ENCODE measurements around the gene CYBC1. TPM values are rescaled to one million over a fixed set of nuclear protein-coding genes. Genes with fewer than 3 reads are reported as not detected.

Gene CYBC1
- 100 to 1,000 TPM in 1 of 4 donors, 10 to 100 TPM in 3; 79.2 to 103 (median 88.0) TPM for total RNA-seq

GRCh38 chr17:82450357-82451106 lies at the start of gene CYBC1:
CYBC1 (minus strand) TSS chr17:82450752; CDS start chr17:82449254, 1,498 bp downstream.
- Histone ChIP-seq H3K4me1 (peaks cover 0 to 20% (median 13%) of the 10 kb centered on the region in 4 donors), H3K27me3 (no peaks in the 10 kb centered on the region), H3K36me3 (peaks cover 0 to 12% (median 0%) of the 10 kb centered on the region in 3 donors), H3K9me3 (no peaks in the 10 kb centered on the region), H3K27ac (peak within 1 kb of the TSS; percentile 87 to 100 (median 92)), H3K4me3 (peak within 1 kb of the TSS; percentile 72 to 98 (median 86))
- peak; percentile 93 to 97 (median 97) for DNase-seq
- TF ChIP-seq CTCF (IDR thresholded peaks at IDR 0.05) (no peak), POLR2A (IDR thresholded peaks at IDR 0.05) (peak; percentile 84 to 92)

GRCh38 chr17:82497483-82498405 lies 47.2 kb upstream of the CYBC1 start:
- Histone ChIP-seq H3K4me3 (peak overlapping the region; percentile 51 to 79 (median 64)), H3K27ac (peak overlapping the region; percentile 73 to 94 (median 86)), H3K36me3 (no peaks in the 10 kb centered on the region), H3K27me3 (no peaks in the 10 kb centered on the region), H3K4me1 (peaks cover 5 to 21% (median 6%) of the 10 kb centered on the region in 4 donors), H3K9me3 (no peaks in the 10 kb centered on the region)
- TF ChIP-seq POLR2A (IDR thresholded peaks at IDR 0.05) (no peak), CTCF (IDR thresholded peaks at IDR 0.05) (no peak)
- DNase-seq = peak in 2 of 3 donors; percentile 42 to 69

- Histone ChIP-seq H3K36me3 (no peaks in the 10 kb centered on the region), H3K4me3 (peak overlapping the region; percentile 51 to 79 (median 64)), H3K27ac (peak overlapping the region; percentile 73 to 94 (median 86)), H3K9me3 (no peaks in the 10 kb centered on the region), H3K27me3 (no peaks in the 10 kb centered on the region), H3K4me1 (peaks cover 5 to 21% (median 6%) of the 10 kb centered on the region in 4 donors)
- TF ChIP-seq POLR2A (IDR thresholded peaks at IDR 0.05) = peak; percentile 56 to 60
- peak in 1 of 6 experiments; percentile 25 for TF ChIP-seq CTCF (IDR thresholded peaks at IDR 0.05)
- peak; percentile 97 to 98 (median 98) for DNase-seq
Observed at GRCh38 chr17:82496529-82497434, 46.2 kb upstream of the CYBC1 start.

GRCh38 chr17:82495844-82496528 lies 45.4 kb upstream of the CYBC1 start:
- peaks cover 5 to 21% (median 6%) of the 10 kb centered on the region in 4 donors for H3K4me1 ChIP-seq
- no peaks in the 10 kb centered on the region for H3K27me3 ChIP-seq
- DNase-seq = no peak
- H3K9me3 ChIP-seq = no peaks in the 10 kb centered on the region
- no peak overlapping the region for H3K4me3 ChIP-seq
- peak overlapping the region in 1 of 4 donors; percentile 85 for H3K27ac ChIP-seq
- no peak for TF ChIP-seq CTCF (IDR thresholded peaks at IDR 0.05)
- TF ChIP-seq POLR2A (IDR thresholded peaks at IDR 0.05) = no peak
- H3K36me3 ChIP-seq = no peaks in the 10 kb centered on the region
